DND-41 (cell line): ENCODE data around the gene RAPGEF5.

Experiments used
- CTCF ChIP-seq: IDR thresholded peaks from 2 replicates; pipeline ENCODE4 v1.5.1; 2012; ENCODE audit warnings: borderline replicate concordance, low read length, moderate library complexity, mild to moderate bottlenecking; ENCODE audit not compliant: poor library complexity, severe bottlenecking; ENCODE audit errors: extremely low read depth
- EZH2 ChIP-seq: IDR thresholded peaks from 3 replicates; pipeline ENCODE4 v1.6.1; 2012; ENCODE audit warnings: borderline replicate concordance, low read depth, mild to moderate bottlenecking, moderate library complexity, low read length, inconsistent platforms; ENCODE audit not compliant: severe bottlenecking

- no peak for TF ChIP-seq EZH2
- TF ChIP-seq CTCF, result no peak
Measured at GRCh38 chr7:22173685-22174573, 183.0 kb downstream of the RAPGEF5 start.
